HG02870 (cell line): ENCODE data around the gene CFAP99.

ENCODE experiments used
- ATAC-seq: cut with Tn5 transposase; IDR thresholded peaks from one replicate; pipeline ENCODE4 v1.9.1; 2021; ENCODE audit warnings: mild to moderate bottlenecking, moderate library complexity; ENCODE audit not compliant: unreplicated experiment

CFAP99 gene

GRCh38 chr4:2445130-2445529 is 26.4 kb downstream of the CFAP99 start:
- no peak for ATAC-seq

GRCh38 chr4:2445571-2445970 is 26.8 kb downstream of the CFAP99 start:
- ATAC-seq = no peak

GRCh38 chr4:2446656-2447564 is 28.2 kb downstream of the CFAP99 start:
- no peak for ATAC-seq

GRCh38 chr4:2448589-2448988 is 29.8 kb downstream of the CFAP99 start:
- no peak for ATAC-seq

GRCh38 chr4:2449051-2449450 is 30.3 kb downstream of the CFAP99 start:
- ATAC-seq = no peak

GRCh38 chr4:2449511-2450392 is 31.0 kb downstream of the CFAP99 start:
- no peak for ATAC-seq

- ATAC-seq = no peak
Measured at GRCh38 chr4:2450394-2451035, 31.8 kb downstream of the CFAP99 start.

- ATAC-seq = no peak
Measured at GRCh38 chr4:2451036-2451520, 32.3 kb downstream of the CFAP99 start.

- ATAC-seq = no peak
Measured at GRCh38 chr4:2451821-2452785, 33.3 kb downstream of the CFAP99 start.

GRCh38 chr4:2457481-2458295 is 38.9 kb downstream of the CFAP99 start:
- ATAC-seq = no peak

- ATAC-seq = no peak
Measured at GRCh38 chr4:2458546-2459491, 40.1 kb downstream of the CFAP99 start.

GRCh38 chr4:2459589-2460349 is 41.0 kb downstream of the CFAP99 start:
- ATAC-seq = no peak

GRCh38 chr4:2461246-2461960 is 42.6 kb downstream of the CFAP99 start:
- ATAC-seq = no peak

GRCh38 chr4:2462218-2462991 is 43.6 kb downstream of the CFAP99 start:
- ATAC-seq = peak; percentile 73

- no peak for ATAC-seq
Measured at GRCh38 chr4:2462992-2463762, 44.4 kb downstream of the CFAP99 start.
